GM12864 (cell line): ENCODE results near the gene C1QC.

Source experiments
- DNase-seq: peaks from one replicate; pipeline ENCODE4 v3.0.0-alpha.2; 2011; ENCODE audit warnings: low read depth
- H3K4me3 ChIP-seq: 2 replicates; pipeline ENCODE4 v1.5.1; 2011; ENCODE audit warnings: mild to moderate bottlenecking, low read depth, low read length, control low read depth
- TF ChIP-seq, protein P1 (sequence below): IDR thresholded peaks from 2 replicates; pipeline ENCODE4 v1.5.1; 2011; ENCODE audit warnings: low read depth, mild to moderate bottlenecking, moderate library complexity, low read length, control low read depth, inconsistent platforms; ENCODE audit errors: missing control alignments

Gene C1QC

DNA sequence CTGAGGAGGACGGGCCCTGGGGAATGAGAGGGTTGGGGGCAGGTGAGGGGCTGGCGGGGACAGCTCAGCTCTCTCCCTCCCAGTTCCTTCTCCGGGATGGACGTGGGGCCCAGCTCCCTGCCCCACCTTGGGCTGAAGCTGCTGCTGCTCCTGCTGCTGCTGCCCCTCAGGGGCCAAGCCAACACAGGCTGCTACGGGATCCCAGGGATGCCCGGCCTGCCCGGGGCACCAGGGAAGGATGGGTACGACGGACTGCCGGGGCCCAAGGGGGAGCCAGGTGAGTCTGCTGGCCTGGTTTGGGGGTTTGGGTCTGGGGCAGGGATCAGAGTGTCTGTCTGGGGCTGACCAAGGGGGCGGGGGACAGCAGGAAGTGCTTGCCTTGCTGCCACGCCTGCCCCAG, 495 bp downstream of the C1QC start:
- no peak for DNase-seq
- no peak overlapping the region for H3K4me3 ChIP-seq
- TF ChIP-seq, protein P1, sequence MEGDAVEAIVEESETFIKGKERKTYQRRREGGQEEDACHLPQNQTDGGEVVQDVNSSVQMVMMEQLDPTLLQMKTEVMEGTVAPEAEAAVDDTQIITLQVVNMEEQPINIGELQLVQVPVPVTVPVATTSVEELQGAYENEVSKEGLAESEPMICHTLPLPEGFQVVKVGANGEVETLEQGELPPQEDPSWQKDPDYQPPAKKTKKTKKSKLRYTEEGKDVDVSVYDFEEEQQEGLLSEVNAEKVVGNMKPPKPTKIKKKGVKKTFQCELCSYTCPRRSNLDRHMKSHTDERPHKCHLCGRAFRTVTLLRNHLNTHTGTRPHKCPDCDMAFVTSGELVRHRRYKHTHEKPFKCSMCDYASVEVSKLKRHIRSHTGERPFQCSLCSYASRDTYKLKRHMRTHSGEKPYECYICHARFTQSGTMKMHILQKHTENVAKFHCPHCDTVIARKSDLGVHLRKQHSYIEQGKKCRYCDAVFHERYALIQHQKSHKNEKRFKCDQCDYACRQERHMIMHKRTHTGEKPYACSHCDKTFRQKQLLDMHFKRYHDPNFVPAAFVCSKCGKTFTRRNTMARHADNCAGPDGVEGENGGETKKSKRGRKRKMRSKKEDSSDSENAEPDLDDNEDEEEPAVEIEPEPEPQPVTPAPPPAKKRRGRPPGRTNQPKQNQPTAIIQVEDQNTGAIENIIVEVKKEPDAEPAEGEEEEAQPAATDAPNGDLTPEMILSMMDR: no peak

DNA sequence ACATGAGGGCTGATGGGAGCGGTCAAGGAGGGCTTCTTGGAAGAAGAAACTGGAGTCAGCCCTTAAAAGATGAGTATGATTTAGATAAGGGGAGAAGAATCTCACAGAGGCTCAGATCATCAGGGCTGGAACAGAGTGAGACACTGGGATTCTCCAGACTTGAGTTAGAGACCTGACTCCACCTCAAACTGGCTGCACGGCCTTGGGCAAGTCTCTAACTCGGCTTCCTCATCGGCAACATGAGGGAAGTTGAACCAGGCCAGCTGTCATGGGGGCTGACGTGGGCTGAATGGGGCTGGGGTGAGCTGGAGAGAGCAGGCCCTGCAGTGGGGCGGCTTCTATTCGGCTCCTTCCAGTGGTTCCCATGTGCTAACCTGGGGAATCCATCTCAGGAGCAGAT, 2.5 kb downstream of the C1QC start:
- TF ChIP-seq, protein P1: no peak
- no peak for DNase-seq
- H3K4me3 ChIP-seq: no peak overlapping the region

DNA sequence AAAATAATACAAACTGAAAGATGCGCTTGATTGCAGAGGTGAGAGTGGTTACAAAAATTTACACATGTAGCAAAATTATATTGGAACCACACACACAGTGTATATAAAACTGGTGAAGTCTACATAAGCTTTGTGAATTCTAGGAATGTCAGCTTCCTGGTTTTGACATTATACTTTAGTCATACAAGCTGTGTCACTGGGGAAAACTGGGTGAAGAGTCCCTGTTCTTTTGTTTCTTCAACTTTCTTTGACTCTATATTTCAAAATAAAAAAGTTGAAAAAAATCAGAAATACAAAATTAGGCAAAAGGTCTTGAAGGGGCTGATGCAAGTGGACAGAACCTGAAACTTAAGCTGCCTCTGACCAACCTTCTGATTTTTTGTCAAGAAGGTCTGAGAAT, 3.0 kb downstream of the C1QC start:
- DNase-seq: no peak
- TF ChIP-seq, protein P1: no peak
- H3K4me3 ChIP-seq: no peak overlapping the region

DNA sequence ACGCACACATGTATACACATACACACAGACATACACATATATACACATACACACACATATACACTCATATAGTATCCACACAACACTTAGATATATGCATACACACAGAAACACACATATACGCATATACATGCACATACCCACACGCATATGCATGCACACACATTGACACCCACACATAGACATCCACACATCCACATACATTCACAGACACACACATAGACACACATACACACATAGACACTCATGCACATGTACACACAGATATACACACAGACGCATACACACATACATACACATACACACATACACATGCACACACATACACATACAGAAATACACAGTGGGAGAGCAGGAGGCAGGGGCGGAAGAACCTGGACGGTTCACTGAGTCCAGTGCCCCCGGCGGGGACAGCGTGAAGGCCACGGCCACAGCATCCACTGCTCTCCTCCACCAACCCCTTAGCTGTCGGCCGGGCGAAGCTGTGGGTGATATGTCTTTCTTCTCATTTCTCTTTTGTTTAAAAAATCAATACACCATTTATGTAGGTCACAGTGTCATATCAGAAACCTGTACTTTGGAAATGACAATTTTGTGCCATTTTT, 6.8 kb downstream of the C1QC start:
- TF ChIP-seq, protein P1: no peak
- H3K4me3 ChIP-seq: no peak overlapping the region
- no peak for DNase-seq

DNA sequence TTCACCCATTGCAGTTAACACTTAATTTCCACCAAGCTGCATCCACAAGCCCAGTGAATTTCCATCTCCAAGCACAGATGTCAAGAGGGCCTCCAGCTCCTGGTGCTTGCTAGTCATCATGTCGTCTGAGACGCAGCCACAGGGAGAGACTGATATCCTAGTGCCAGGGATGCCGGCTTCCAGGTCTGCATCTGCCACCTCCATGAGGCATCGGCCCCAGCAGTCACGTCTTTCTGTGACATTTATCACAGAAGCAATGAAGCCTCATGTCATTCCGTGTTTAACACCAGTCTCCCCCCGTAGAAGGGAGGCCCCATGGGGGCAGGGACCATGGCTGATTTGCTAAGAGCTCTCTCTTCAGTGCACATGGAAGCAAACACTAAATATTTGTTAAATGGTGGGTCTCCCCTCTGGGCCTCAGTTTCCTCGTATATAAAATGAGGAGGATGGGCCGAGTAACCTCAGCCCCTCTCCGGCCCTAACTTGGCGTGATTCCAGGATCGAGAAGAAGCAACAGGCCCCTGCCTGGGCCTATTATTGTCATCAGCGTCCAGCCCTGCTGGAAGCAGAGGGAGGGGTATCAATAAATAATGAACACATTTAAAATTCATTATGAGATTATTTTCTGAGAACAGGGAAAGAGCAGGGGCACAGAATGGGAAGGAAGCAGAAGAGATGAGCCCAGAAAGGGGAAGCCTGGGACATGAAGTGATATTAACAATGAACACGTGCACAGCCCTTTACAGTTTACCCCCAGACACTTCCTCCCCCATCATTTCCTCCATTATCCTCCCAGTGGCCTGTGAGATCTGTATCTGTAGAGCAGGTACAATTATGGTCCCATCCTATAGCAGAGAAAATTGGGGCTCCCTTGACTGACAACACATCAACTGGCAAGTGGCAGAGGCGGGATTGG, 8.8 kb downstream of the C1QC start:
- no peak overlapping the region for H3K4me3 ChIP-seq
- TF ChIP-seq, protein P1: no peak
- no peak for DNase-seq

DNA sequence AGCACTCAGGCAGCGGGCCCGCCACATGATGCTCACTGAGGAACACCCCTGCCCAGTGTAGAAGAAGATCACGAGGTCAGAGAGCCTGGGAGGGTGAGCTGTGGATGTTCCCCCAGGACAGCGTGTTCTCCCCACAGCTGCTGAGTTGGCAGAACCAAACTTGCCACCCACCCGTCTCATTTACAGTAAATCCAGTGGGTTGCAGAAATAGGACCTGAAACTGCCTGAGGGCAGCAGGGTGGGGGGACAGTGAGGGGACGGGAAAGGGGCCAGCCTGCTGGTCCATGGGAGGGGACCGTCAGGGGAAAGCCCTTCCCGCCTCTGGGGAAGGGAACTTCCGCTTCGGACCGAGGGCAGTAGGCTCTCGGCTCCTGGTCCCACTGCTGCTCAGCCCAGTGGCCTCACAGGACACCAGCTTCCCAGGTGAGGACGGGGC, 9.5 kb downstream of the C1QC start, which contains the start of gene C1QB:
C1QB (plus strand) TSS at position 356 of the 436 bp plus-strand sequence. CDS start 6,227 bp downstream, outside the sequence.
- no peak for DNase-seq
- TF ChIP-seq, protein P1: no peak
- no peak within 1 kb of the TSS for H3K4me3 ChIP-seq
